ENCODE data around the gene TCERG1L. TPM values are rescaled to one million over a fixed set of nuclear protein-coding genes. Genes with fewer than 3 reads are reported as not detected.

TCERG1L gene
- polyA plus RNA-seq, 1 of the 3 experiments (the other 2 are of a cell fraction) = not detected

GRCh38 chr10:131246089-131246488 lies 65.4 kb downstream of the TCERG1L start (continued):
- TF ChIP-seq FOSL2 (IDR thresholded peaks at IDR 0.05; ENCODE audit: borderline replicate concordance, low read depth) (no peak), FOXM1 (IDR thresholded peaks at IDR 0.05; ENCODE audit: low read depth) (no peak)

DNA sequence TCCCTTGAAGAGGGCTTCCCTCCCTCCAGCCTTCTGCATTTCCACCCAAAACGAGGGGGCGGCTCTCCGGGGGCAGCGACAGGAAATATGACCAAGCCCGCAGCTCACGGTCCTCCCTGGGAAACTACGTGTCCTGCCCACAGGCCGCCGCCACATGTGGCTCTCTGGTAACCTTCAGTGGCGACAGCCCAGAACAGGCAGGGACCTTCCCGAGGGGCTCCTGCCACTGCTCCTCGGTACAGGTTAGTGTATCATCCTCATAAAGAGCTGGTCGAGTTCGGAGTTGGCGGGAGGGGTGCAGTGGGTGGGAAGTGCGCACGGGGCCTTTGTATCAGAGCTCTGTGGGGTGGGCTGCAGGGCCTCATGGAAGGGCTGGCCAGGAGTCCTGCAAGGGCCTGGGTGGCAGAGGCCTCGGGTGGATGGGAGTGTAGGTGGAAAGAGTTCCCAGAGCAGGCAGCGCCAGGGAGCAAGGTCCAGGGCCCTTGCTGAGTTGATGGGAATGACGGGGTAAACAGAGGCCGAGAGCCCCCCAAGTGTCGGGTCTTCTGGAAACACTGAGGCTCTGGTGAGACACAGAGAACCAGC lies 66.0 kb downstream of the TCERG1L start:
- WGBS (ENCODE audit: low lambda C conversion rate) = 50% methylated on average over 13 of the region's 22 CpGs
- Histone ChIP-seq H3K4me3 (ENCODE audit: low read depth in 2 of 2, low read length in 1 of 2) (no peak overlapping the region), H2AFZ (ENCODE audit: low read depth) (no peak overlapping the region), H3K9me2 (no peaks in the 10 kb centered on the region), H3K4me2 (no peak overlapping the region), H3K79me2 (ENCODE audit: insufficient read depth) (no peaks in the 10 kb centered on the region), H3K36me3 (replicated peaks in 1 of 2; ENCODE audit: control insufficient read depth in 1 of 2, insufficient read depth in 2 of 2, low read length in 1 of 2) (no peaks in the 10 kb centered on the region), H3K9ac (no peak overlapping the region), H4K20me1 (ENCODE audit: insufficient read depth) (no peaks in the 10 kb centered on the region), H3K27me3 (ENCODE audit: insufficient read depth) (no peaks in the 10 kb centered on the region), H3K9me3 (no peaks in the 10 kb centered on the region), H3K4me1 (ENCODE audit: control insufficient read depth in 1 of 2, insufficient read depth in 2 of 2, low read depth in 1 of 2, low read length in 1 of 2) (no peaks in the 10 kb centered on the region; a peak in 1 of 4 replicates), H3K27ac (ENCODE audit: low read depth in 2 of 2, low read length in 1 of 2) (no peak overlapping the region), H3F3A (replicated peaks; ENCODE audit: insufficient read depth) (no peaks in the 10 kb centered on the region)
- TF ChIP-seq GATA2 (CRISPR knock-in tag; IDR thresholded peaks at IDR 0.05) (no peak), NRF1 (IDR thresholded peaks at IDR 0.05; ENCODE audit: low read depth, low read length) (no peak), JUND (IDR thresholded peaks at IDR 0.05) (no peak), CHD2 (IDR thresholded peaks at IDR 0.05; ENCODE audit: low read length, partially characterized antibody) (no peak), EZH2phosphoT487 (IDR thresholded peaks at IDR 0.05; ENCODE audit: borderline replicate concordance, low read depth) (no peak), YY1 (IDR thresholded peaks at IDR 0.05; ENCODE audit: low read depth) (no peak), CTCF (IDR thresholded peaks at IDR 0.05) (no peak), RAD21 (IDR thresholded peaks at IDR 0.05; ENCODE audit: low read length) (no peak)
- ChIA-PET POLR2A (no interaction called here), CTCF (interaction anchor here (1.0 kb wide), 2 partner anchors 67 to 559 kb away, joined by 3 to 4 read pairs; no protein-coding TSS in a partner anchor)
- no peak for DNase-seq

GRCh38 chr10:131244836-131245235 lies 66.7 kb downstream of the TCERG1L start:
- CTCF ChIA-PET = interaction anchor here (1.0 to 1.6 kb wide), 3 partner anchors 65 to 559 kb away, joined by 3 to 4 read pairs (median 4); no protein-coding TSS in a partner anchor
- TF ChIP-seq TAF1 (IDR thresholded peaks at IDR 0.05; ENCODE audit: borderline replicate concordance, low read depth, low read length) (no peak), MAX (IDR thresholded peaks at IDR 0.05; ENCODE audit: low read depth) (no peak), CTCF (IDR thresholded peaks at IDR 0.05) (no peak), GATA2 (CRISPR knock-in tag; IDR thresholded peaks at IDR 0.05) (no peak), FOXM1 (IDR thresholded peaks at IDR 0.05; ENCODE audit: low read depth) (no peak), RCOR1 (IDR thresholded peaks at IDR 0.05; ENCODE audit: low read length) (no peak), YY1 (IDR thresholded peaks at IDR 0.05; ENCODE audit: low read depth) (no peak), REST (IDR thresholded peaks at IDR 0.05; ENCODE audit: low read depth, low read length) (no peak), FOXJ3 (CRISPR knock-in tag; IDR thresholded peaks at IDR 0.05) (no peak), PBX3 (IDR thresholded peaks at IDR 0.05) (no peak)

More at GRCh38 chr10:131244836-131245235, 66.7 kb downstream of the TCERG1L start:
- Histone ChIP-seq H3K79me2 (ENCODE audit: insufficient read depth) (no peaks in the 10 kb centered on the region), H3K36me3 (replicated peaks in 1 of 2; ENCODE audit: control insufficient read depth in 1 of 2, insufficient read depth in 2 of 2, low read length in 1 of 2) (no peaks in the 10 kb centered on the region), H2AFZ (ENCODE audit: low read depth) (no peak overlapping the region), H3K4me1 (ENCODE audit: control insufficient read depth in 1 of 2, insufficient read depth in 2 of 2, low read depth in 1 of 2, low read length in 1 of 2) (no peaks in the 10 kb centered on the region; a peak in 1 of 4 replicates), H3K4me3 (ENCODE audit: low read depth in 2 of 2, low read length in 1 of 2) (no peak overlapping the region), H3F3A (replicated peaks; ENCODE audit: insufficient read depth) (no peaks in the 10 kb centered on the region), H3K9ac (no peak overlapping the region), H3K27me3 (ENCODE audit: insufficient read depth) (no peaks in the 10 kb centered on the region), H3K9me2 (no peaks in the 10 kb centered on the region), H3K4me2 (no peak overlapping the region), H3K27ac (ENCODE audit: low read depth in 2 of 2, low read length in 1 of 2) (no peak overlapping the region), H3K9me3 (no peaks in the 10 kb centered on the region), H4K20me1 (ENCODE audit: insufficient read depth) (no peaks in the 10 kb centered on the region)
- WGBS (ENCODE audit: low lambda C conversion rate) = 0% methylated on average over 1 of the region's 1 CpG
- DNase-seq = no peak
- POLR2A ChIA-PET = interaction anchor here (0.7 kb wide), 1 partner anchor 74 kb away, joined by 3 read pairs; no protein-coding TSS in a partner anchor
